CMK (cell line): ENCODE results near the gene SYNC.
"Not testable (repeated sequence)": the region's sequence is repeated elsewhere in the genome, so short reads cannot be mapped to it uniquely, and the experiment has no call there.

ENCODE experiments used
- DNase-seq: peaks from one replicate; pipeline ENCODE4 v3.0.0-alpha.2; 2010; ENCODE audit warnings: low read depth

SYNC gene

GRCh38 chr1:32642292-32642827, 60.2 kb downstream of the SYNC start:
- not testable (repeated sequence) for DNase-seq

- no peak for DNase-seq
Observed at GRCh38 chr1:32639489-32640075, 63.0 kb downstream of the SYNC start.

- DNase-seq: no peak
Observed at GRCh38 chr1:32636914-32637645, 65.5 kb downstream of the SYNC start.

- no peak for DNase-seq
Observed at GRCh38 chr1:32635508-32636277, 66.9 kb downstream of the SYNC start.

- no peak for DNase-seq
Observed at GRCh38 chr1:32632829-32633228, 69.7 kb downstream of the SYNC start.

GRCh38 chr1:32630173-32630572, 72.4 kb downstream of the SYNC start:
- not testable (repeated sequence) for DNase-seq
